HEK293T (cell line): ENCODE data around the gene RFC3.

Experiments used
- CTCF ChIA-PET: fragments of 350-600 bp; formaldehyde crosslinking; extraction: SDS; loops from one replicate; lab custom pipeline; 2021; ENCODE audit warnings: antibody characterized with exemption, inconsistent platforms; lab: Yijun Ruan, JAX
- POLR2A ChIA-PET: fragments of 350-600 bp; formaldehyde crosslinking; extraction: SDS; loops from one replicate; lab custom pipeline; 2020; ENCODE audit warnings: antibody characterized with exemption, inconsistent platforms; lab: Yijun Ruan, JAX
- DNase-seq: peaks from one replicate; pipeline ENCODE4 v3.0.0; 2012; ENCODE audit warnings: mixed read lengths; ENCODE audit errors: extremely low spot score
- CTBP1 ChIP-seq: fragments of 450-650 bp; IDR thresholded peaks from 2 replicates; pipeline ENCODE4 v1.6.1; 2016; ENCODE audit warnings: borderline replicate concordance
- ELF4 ChIP-seq: fragments of 450-650 bp; IDR thresholded peaks from 2 replicates; pipeline ENCODE4 v1.6.1; 2017; ENCODE audit warnings: antibody characterized with exemption
- FOXA1 ChIP-seq: fragments of 450-650 bp; IDR thresholded peaks from 2 replicates; pipeline ENCODE4 v1.6.1; 2016; ENCODE audit warnings: mild to moderate bottlenecking
- FOXK2 ChIP-seq: fragments of 450-650 bp; IDR thresholded peaks from 2 replicates; pipeline ENCODE4 v1.6.1; 2016; ENCODE audit warnings: mild to moderate bottlenecking
- HDGF ChIP-seq: fragments of 450-650 bp; IDR thresholded peaks from 2 replicates; pipeline ENCODE4 v1.6.1; 2017; ENCODE audit warnings: antibody characterized with exemption, borderline replicate concordance
- NFRKB ChIP-seq: fragments of 450-650 bp; IDR thresholded peaks from 2 replicates; pipeline ENCODE4 v1.6.1; 2016; ENCODE audit warnings: mild to moderate bottlenecking, moderate library complexity
- TF ChIP-seq, protein P1 (sequence below): fragments of 450-650 bp; IDR thresholded peaks from 2 replicates; pipeline ENCODE4 v1.6.1; 2016

The RFC3 gene

GRCh38 chr13:33884531-33885220, 66.7 kb downstream of the RFC3 start:
- TF ChIP-seq NFRKB: no peak
- TF ChIP-seq FOXA1: no peak
- TF ChIP-seq ELF4: no peak
- no peak for TF ChIP-seq HDGF
- TF ChIP-seq, protein P1, sequence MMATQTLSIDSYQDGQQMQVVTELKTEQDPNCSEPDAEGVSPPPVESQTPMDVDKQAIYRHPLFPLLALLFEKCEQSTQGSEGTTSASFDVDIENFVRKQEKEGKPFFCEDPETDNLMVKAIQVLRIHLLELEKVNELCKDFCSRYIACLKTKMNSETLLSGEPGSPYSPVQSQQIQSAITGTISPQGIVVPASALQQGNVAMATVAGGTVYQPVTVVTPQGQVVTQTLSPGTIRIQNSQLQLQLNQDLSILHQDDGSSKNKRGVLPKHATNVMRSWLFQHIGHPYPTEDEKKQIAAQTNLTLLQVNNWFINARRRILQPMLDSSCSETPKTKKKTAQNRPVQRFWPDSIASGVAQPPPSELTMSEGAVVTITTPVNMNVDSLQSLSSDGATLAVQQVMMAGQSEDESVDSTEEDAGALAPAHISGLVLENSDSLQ: no peak
- no peak for TF ChIP-seq FOXK2
- TF ChIP-seq CTBP1: no peak
- ChIA-PET POLR2A (no interaction called here), CTCF (no interaction called here)
- DNase-seq: no peak
